HG02759 (cell line): Measurements from ENCODE around the gene TNFSF10.
"Not testable (repeated sequence)": the region's sequence is repeated elsewhere in the genome, so short reads cannot be mapped to it uniquely, and the experiment has no call there.

ENCODE experiments used
- ATAC-seq: cut with Tn5 transposase; IDR thresholded peaks from one replicate; pipeline ENCODE4 v1.9.1; 2021; ENCODE audit warnings: mild to moderate bottlenecking, moderate library complexity; ENCODE audit not compliant: unreplicated experiment

TNFSF10 gene

DNA sequence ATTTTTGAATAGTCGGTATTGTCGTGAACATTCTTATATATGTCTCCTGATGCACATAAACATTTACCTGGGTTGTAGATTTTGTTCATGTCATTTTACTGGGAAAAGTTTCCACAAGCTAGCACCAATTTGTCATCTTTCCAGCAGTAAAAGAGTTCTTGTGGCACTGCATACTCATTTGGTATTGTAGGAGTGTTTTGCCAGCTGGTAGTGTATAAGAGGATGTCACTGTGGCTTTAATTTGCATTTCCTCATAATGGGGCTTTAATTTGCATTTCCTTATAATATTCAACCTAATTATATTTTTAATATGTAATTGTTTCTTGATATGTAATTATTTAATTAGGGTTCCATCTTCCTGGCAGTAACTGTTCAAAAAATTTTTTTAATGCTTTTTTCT lies 21.2 kb upstream of the TNFSF10 start:
- no peak for ATAC-seq

DNA sequence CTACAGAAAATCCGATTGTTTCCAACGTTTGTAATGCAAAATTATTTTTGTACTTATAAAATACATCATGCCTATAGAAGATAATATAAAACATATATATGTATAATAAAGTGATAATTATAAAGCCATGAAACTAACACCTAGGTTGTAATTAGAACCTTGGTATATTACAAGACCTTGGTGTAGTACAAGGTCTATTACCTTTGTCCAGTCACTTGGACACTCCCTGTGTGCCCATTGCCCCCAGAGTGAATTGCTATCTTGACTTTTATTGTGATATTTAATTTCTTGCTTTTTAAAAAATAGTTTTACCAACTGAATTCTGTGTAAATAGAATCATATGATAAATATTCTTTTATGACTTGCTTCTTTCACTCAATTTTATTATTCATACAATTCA lies 20.7 kb upstream of the TNFSF10 start:
- no peak for ATAC-seq

DNA sequence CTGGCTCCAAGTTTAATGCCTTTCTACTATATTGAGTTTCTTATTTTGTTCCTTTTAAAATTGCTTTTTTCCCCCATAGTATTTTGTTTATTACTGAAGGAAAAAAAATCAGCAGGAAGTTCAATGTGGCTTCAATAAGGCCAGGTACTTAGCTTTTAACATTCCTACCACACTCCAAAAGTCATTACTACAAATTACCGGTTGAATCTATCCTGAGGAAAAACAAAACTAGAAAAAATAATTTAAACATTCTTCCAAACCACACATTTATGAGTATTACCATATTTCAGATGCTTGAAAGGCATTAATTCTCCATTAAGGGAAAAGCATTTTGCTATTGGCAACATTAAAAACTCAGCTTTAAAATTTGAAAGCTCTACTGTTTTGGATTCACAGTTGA lies 20.2 kb upstream of the TNFSF10 start:
- no peak for ATAC-seq

DNA sequence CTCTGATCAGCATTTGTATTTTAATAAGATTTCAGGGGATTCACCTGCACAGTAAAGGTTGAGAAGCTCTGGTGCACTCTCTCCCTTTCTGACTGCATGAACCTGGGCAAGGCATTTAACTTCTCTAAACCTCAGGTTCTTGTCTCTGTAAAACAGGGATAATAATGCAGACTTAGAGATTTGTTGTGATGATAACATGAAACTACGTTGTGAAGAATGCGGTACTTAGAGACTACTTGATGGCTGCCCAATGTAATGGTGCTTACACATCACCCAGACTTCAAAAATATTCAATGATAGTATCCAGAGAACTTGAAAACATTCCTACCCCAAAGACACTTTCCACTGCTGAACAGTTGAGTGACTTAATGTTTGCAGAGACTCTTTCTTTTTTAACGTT lies 19.8 kb upstream of the TNFSF10 start:
- no peak for ATAC-seq

DNA sequence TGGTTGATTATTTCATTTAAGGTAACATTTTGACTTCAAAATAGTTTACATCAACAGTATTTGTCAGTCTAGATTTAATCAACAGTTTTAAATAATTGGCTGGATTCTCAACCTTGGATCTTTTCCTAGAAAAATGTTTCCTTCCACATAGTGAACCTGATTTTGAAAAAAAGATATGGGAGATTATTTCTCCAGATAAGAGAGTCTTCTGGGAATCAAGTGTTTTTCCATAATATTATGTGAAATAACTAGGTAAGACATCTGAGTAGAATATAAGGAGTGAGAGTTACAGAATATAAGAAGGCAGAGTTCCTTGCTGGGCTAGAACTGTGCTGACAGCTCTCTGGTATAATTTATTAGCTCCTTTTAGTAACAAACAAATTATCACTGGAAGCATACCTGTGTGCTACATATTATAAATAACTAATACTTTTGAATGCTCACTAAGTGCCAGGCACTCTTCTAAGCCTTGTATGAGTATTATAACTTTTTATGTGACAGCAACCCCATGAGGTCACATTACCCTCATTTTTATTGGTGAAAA lies 18.8 kb upstream of the TNFSF10 start:
- no peak for ATAC-seq

DNA sequence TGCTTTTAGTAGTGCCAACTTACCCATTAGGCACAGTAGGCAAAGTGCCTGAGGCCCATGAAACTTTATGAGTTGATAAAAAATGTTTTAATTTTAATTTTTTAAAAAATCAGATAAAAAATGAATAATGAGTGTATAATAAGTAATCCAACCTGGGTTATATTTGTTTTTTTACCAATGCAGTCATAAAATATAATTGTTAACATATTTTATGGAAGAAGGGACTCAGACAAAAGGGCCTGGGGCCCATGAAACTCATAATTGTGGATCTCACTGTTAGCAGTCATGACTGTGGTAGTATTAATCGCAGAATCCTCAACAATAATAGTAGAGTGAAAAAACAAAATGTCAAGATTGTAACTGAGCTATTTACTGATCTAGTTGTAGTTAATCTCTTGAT lies 16.8 kb upstream of the TNFSF10 start:
- no peak for ATAC-seq

DNA sequence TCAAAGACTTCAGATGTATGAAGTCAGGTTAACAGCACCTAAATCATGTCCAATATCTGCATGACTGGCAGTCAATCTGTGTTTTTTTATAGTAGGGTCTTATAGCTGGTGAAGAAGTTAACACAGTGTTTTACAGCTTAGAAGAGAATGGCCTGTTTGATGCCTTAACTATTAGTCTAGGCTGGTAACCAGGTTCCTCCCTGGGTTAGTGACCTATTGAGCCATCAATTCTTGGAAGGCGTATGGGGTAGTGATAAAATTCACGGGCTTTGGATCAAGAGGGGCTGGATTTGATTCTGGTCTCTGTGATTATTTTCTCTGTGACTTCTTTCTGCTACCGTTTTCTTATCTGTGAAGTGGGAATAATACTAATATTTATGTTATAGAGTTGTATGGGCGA lies 16.0 kb upstream of the TNFSF10 start:
- no peak for ATAC-seq

DNA sequence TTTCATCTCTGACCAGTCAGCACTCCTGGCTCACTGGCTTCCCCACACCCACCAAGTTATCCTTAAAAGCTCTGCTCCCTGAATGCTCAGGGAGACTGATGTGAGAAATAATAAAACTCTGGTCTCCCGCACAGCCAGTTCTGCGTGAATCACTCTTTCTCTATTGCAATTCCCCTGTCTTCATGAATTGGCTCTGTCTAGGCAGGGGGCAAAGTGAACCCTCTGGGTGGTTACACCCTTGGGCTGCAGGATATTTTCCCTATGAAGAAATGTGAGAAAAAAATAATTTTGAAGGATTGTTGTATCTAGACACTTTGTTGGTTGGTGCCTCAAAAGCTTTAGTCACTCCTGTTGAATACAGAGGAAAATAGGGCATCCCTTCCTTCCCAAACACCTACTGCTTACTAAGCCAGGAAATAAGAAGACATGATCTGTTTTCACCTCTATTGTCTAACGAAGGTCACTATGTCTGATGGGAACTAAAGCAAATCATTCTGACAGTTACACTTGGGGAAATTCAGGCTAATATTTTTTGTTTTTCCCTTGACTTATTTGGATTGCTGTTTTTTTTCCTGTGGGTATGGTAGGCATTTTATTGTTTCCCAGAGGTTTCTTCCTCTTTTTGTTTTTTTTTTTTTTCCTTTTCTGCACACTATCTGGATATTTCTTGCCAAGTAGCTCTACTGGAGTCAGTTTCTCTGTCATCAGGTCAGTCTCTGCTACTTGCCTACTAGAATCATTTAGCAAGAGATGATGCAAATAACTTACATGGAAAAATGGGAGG lies 15.3 kb upstream of the TNFSF10 start:
- ATAC-seq: no peak

DNA sequence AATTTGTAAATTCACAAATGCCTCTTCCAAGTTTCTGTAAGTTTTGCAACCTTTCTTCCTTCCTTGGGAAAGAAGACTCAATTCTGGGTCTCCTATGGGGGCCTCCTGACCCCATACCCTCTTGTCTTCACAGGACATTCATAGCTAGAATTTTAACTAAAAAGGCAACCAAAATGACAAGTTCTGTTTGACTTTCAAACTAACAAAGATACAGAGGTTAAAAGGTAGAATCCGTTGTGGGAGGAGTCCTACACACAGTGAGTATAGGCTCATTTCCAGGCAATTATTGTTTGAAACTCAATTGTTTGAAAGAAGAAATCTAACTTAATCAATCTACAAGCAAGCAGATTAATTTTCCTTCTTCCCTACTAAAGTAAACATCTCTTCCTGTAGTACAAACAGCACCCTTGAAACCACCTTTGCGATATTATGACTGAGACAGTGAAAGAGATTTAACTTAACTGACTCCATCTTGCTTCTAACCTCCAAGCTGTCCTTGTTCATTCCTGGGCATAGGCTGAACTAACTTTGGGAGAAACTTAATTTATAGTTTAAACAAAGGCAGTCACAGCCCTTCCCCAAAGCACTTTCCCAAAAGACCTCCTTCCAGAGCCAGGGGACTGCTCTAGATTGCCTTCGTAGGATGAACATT lies 14.4 kb upstream of the TNFSF10 start:
- ATAC-seq: no peak

DNA sequence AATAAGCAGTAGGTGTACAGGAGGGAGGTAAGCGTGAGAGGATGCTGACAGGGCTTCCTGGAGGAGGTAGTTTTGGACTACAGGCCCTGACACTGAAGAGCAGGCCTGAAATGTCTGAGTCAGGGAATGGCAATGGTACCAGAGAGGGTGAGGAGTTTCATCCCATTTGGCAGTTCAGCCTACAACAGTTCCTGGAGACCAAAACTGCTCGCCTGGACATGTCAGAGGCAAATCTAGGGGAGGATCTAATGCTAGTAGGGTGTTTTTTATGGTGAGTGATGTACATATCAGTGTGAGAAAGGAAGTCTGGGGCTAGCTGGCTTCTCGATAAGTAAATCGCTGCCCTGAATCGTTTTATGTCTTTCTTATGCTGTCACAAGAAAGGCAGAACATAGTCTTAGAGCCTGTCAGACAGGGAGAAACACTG lies 13.8 kb upstream of the TNFSF10 start:
- no peak for ATAC-seq

DNA sequence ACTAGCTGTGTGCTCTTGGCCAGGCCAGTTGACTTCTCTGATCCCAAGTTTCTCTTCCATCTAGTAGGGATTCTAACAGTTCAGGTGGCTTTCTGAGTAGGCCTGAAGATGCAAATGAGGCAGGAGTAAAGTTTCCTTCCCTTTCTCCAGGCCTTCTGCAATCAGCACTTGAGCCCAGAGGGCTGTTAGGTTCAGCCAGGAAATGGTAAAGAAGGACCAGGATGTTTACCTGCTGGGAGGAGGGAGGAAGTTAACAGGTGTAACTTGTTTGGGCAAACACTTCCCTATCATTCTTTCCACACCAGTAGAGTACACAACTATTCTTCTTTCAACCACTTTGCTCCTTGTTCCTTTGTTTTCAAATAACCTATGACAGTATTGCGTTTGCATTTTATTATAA lies 13.3 kb upstream of the TNFSF10 start:
- no peak for ATAC-seq

DNA sequence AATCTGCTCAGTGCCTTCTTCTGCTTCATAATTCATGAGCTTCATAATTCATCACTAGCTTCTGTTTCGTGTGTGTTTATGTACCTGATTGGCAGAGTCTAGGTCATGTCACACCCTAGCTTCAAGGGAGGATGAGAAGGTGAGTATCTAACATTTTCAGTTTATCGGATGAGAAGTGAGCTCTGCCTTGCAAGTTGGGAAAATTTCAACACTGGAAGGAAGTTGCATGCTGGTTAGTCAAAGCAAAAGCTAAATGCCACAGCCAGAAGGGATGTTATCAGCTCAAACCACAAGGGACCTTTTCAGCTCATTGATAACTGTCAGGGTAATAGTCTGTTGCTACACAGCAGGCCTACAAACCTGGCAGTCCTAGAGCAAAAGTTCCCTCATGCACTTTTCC lies 7.3 kb upstream of the TNFSF10 start:
- peak; percentile 84 for ATAC-seq

DNA sequence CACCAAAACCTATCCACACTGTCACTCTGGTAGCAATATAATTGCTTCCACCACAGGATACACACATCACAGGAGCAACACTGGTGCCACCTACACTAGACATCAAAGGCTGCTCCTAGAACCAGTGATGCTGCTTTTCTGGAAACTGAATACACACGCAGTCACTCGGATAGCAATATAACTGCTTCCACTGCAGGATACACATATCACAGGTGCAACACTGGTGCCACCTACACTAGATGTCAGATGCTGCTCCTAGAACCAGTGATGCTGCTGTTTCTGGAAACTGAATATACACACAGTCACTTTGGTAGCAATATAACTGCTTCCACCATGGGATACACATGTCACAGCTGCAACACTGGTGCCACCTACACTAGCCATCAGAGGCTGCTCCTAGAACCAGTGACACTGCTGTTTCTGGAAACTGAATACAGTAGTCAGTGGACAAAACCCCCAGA lies 6.9 kb upstream of the TNFSF10 start:
- ATAC-seq: peak; percentile 47

DNA sequence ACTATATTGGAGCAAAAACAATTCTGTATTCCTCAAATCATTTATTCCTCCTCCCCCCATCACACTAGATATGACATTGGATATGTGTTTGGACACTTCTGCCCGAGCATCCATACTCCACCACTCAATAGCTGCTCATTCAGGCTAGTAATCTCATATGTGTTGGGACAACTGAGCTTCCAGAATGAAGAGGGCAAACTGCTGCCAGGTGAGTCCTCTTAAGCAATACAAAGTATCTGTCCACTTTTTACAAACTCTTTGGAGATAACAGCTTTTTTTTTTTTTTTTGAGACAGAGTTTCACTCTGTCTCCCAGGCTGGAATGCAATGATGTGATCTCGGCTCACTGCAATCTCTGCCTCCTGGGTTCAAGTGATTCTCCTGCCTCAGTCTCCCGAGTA lies 5.4 kb upstream of the TNFSF10 start:
- no peak for ATAC-seq

DNA sequence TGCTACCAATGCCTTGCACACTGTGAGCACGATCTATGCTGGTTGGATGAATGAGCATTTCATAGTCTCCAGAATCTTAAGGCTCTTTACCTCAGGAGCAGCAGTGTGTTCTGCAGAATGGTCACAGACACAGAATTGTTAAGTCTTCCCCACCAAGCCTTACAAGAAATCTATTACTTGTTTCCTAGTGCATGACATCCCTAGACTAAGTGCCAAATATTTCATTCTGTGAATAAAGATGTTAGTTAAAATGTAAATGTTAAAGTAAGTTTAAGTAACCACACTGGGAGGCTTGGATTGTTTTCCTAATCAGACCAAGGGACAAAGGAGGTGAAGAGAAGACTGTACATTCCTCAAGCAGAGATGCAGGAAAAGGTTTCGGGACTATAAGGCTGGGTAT lies 4.1 kb upstream of the TNFSF10 start:
- ATAC-seq: no peak

DNA sequence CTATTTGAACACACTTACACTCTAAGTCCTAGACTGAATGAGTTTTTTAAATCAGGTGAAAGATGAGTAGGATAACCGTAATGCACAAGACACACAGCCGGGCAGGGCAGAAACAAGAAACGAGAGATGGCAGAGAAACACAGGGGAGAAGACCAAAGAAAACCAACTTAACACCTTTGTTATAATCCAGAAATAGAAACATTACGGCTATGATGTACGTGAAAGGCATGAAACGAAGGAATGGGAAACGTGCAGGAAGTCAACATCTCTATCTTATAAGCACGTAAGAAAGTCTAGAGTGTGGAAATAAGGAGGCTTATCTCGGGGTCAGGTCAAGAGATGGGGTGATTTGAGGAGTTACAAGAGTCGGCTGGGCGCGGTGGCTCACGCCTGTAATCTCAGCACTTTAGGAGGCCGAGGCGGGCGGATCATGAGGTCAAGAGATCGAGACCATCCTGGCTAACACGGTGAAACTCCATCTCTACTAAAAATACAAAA lies 1.9 kb upstream of the TNFSF10 start:
- ATAC-seq: no peak

DNA sequence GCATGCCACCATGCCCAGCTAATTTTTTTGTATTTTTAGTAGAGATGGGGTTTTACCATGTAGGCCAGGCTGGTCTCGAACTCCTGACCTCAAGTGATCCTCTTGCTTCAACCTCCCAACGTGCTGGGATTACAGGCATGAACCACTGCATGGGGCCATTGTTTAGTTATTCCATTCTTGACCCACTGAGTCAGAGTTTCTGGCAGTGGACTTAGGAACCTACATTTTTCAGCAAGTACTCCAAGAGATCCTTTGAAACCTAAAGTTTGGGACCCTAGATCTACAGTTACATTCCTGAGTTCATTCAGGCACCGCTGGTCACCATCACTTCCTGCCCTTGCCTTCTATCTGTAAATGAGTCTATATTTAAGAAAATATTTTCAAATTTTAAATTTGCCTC lies 1.4 kb upstream of the TNFSF10 start:
- no peak for ATAC-seq

DNA sequence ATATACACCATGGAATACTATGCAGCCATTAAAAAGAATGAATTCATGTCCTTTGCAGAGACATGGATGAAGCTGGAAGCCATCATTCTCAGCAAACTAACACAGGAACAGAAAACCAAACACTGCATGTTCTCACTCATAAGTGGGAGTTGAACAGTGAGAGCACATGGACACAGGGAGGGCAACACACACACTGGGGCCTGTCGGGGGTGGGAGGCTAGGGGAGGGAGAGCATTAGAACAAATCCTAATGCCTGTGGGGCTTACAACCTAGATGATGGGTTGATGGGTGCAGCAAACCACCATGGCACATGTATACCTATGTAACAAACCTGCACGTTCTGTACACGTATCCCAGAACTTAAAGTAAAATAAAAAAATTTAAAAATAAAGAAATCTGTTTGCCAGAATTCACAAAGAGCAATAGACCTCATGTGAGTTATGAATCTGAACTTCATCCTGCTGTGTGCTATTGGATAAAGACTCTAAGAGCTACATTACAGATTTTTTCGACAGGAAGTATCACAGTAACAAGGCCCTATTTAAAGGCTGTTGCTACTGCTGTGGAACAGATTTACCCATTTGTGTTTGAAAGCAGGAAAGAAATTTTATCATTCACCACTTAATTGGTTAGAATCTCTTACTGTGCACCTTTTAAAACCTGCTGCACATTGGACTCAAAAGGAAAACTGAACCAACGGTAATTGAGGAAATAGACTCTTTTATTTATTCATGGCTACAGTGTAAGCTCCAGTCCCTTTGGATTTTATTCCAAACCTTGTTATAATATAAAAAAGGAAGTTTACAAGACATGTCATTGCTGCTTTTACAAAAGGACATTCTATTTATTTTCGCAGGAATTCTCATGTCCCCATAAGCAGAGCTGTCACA lies 1.1 kb downstream of the TNFSF10 start:
- ATAC-seq: not testable (repeated sequence)

DNA sequence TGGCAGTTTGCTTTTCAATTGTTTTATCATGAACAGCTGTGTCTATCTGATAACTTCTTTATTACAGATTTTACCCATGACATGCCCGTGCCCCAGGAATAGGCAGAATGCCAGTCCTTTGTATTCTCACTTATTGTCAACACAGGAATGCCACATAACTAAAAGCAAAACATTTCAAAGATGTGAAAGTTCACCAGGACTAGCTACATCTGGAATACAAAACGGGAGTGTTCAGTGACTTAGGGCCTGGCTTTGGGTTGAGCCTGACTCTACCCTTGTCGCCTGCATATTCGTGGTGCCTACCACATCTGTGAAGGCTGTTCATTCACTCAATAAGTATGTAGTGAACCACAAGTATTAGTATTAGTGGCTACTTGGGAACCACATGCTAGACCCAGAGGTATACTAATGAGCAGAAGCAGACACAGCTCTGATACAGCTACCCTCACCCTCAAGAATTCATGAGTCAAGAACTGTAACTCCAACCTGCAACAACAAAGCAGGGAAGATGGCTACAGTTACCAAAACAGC lies 2.9 kb downstream of the TNFSF10 start:
- ATAC-seq: peak; percentile 61

DNA sequence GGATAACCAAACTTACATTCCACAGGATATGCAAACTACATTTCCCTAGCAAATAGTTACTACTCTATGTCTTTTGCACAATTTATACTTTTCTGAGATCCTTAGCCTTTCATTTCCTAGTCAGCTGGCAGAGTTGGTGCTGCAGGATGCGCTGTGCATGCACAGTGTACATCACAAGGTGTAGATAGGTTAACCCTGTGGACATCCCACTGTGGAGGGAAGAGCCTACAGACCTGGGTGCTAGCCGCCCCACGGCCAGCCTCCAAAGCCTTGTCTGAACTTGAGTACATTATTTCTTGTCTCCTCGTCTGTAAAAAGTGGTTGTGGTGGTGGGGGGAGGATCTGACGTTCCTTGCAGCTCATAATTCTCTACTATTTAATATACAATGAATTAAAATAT lies 3.5 kb downstream of the TNFSF10 start:
- ATAC-seq: no peak
